ENCODE measurements around the gene KDM6B.
A peak's percentile ranks its signal among the peaks of the same experiment; 100 is the strongest.

Gene KDM6B

DNA sequence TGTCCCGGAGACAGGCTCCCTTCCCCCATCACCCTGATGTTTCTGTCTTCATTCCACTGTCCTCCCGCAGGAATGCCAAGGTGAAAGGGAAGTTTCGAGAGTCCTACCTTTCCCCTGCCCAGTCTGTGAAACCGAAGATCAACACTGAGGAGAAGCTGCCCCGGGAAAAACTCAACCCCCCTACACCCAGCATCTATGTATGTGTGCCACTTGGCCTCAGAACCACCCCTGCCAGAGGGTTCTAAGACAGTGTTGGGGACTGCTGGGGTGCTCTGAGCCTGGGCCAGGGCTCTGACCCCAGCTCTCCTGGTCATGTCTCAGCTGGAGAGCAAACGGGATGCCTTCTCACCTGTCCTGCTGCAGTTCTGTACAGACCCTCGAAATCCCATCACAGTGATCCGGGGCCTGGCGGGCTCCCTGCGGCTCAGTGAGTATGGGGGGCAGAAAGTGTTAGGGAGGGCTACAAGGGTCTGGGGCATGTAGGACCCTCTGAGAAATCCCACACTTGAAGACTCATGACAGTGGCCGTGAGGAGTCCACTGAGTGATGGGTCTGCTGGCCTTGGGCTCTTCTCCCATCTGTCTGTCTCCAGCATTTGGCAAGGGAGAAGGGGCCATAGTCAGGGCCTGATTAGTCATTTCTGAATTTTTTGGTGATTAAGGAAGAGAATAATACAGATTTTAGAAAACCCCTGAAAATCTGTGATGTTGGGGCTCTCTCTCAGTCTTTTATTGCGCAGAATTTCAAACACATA lies 15.9 kb downstream of the KDM6B start:
- DNase-seq, result no peak
- intact Hi-C loops (cut with DNase I), result loop anchor here (2.0 kb wide), 2 partner anchors 15 to 107 kb away; partner anchors contain the start of gene KDM6B

DNA sequence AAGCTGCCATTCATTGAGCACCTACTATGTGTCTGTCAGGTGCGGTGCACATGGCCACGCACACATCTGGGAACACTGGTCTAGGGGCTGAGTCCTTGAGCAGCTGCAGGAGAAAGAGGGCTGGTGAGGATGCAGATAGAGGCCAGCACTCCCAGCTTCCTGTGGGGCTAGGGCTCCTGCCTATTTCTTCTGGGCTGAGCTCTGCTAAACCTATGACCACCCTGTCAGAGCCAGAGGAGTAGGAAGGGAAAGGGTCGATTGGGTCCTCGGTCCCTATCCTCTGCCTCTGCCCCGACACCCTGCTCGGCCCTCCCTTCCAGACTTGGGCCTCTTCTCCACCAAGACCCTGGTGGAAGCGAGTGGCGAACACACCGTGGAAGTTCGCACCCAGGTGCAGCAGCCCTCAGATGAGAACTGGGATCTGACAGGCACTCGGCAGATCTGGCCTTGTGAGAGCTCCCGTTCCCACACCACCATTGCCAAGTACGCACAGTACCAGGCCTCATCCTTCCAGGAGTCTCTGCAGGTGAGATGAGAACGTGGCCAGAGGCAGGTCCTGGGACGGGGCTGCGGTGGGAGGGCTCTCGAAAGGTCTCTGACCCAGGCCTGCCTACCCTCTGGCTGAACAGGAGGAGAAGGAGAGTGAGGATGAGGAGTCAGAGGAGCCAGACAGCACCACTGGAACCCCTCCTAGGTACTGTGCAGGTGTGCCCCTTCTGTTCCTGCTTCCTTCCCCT lies 16.9 kb downstream of the KDM6B start:
- intact Hi-C loops (cut with DNase I), result loop anchor here (1.0 to 2.0 kb wide), 3 partner anchors 16 to 108 kb away; partner anchors contain the start of gene KDM6B
- DNase-seq, result peak in 2 of 10 donors; percentile 69 to 72

DNA sequence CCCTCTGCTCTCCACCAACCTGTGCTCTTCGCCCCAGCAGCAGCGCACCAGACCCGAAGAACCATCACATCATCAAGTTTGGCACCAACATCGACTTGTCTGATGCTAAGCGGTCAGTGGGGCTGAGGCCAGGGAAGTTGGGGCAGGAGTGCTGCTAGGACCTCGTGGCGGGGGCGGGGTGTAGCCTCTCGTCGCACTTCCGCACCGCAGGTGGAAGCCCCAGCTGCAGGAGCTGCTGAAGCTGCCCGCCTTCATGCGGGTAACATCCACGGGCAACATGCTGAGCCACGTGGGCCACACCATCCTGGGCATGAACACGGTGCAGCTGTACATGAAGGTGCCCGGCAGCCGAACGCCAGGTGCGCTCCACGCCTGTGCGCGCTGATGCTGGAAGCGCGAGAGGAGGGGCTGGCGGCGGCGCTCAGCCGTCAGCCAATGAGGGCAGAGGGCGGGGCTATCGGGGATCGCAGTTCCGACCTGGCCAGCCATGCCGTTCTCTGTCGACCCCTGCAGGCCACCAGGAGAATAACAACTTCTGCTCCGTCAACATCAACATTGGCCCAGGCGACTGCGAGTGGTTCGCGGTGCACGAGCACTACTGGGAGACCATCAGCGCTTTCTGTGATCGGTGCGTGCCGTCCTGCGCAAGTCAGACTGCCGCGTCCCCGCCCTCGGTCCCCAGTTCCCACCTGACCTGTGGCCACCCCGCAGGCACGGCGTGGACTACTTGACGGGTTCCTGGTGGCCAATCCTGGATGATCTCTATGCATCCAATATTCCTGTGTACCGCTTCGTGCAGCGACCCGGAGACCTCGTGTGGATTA lies 17.6 kb downstream of the KDM6B start:
- peak; percentile 84 to 99 (median 92) for DNase-seq
- intact Hi-C loops (cut with DNase I), result loop anchor here (1.0 to 2.0 kb wide), 3 partner anchors 17 to 109 kb away; partner anchors contain the start of gene KDM6B

DNA sequence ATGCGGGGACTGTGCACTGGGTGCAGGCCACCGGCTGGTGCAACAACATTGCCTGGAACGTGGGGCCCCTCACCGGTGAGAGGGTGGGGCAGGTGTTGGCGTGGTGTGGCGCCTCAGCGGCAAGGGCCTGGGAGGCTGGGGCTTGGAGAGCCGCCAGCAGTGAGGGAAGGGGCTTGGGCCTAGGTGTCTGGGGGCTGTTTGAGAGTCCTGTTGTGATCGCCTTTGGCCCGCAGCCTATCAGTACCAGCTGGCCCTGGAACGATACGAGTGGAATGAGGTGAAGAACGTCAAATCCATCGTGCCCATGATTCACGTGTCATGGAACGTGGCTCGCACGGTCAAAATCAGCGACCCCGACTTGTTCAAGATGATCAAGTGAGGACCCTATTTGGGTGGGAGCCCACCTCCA lies 18.2 kb downstream of the KDM6B start:
- intact Hi-C loops (cut with DNase I), result no loop called here
- no peak for DNase-seq

DNA sequence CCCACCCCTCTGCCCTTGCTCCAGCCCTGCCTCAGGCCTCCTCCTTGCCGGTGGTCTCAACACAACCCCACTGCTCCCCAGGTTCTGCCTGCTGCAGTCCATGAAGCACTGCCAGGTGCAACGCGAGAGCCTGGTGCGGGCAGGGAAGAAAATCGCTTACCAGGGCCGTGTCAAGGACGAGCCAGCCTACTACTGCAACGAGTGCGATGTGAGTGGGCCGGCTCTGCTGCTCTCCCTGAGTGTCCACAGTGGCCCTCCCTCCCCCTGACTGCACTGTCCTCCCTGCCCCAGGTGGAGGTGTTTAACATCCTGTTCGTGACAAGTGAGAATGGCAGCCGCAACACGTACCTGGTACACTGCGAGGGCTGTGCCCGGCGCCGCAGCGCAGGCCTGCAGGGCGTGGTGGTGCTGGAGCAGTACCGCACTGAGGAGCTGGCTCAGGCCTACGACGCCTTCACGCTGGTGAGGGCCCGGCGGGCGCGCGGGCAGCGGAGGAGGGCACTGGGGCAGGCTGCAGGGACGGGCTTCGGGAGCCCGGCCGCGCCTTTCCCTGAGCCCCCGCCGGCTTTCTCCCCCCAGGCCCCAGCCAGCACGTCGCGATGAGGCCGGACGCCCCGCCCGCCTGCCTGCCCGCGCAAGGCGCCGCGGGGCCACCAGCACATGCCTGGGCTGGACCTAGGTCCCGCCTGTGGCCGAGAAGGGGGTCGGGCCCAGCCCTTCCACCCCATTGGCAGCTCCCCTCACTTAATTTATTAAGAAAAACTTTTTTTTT lies 19.1 kb downstream of the KDM6B start:
- DNase-seq, result peak in 1 of 10 donors; percentile 77
- intact Hi-C loops (cut with DNase I), result no loop called here

DNA sequence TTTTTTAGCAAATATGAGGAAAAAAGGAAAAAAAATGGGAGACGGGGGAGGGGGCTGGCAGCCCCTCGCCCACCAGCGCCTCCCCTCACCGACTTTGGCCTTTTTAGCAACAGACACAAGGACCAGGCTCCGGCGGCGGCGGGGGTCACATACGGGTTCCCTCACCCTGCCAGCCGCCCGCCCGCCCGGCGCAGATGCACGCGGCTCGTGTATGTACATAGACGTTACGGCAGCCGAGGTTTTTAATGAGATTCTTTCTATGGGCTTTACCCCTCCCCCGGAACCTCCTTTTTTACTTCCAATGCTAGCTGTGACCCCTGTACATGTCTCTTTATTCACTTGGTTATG lies 19.6 kb downstream of the KDM6B start:
- DNase-seq, result peak in 2 of 10 donors; percentile 55 to 84
- intact Hi-C loops (cut with DNase I), result no loop called here

DNA sequence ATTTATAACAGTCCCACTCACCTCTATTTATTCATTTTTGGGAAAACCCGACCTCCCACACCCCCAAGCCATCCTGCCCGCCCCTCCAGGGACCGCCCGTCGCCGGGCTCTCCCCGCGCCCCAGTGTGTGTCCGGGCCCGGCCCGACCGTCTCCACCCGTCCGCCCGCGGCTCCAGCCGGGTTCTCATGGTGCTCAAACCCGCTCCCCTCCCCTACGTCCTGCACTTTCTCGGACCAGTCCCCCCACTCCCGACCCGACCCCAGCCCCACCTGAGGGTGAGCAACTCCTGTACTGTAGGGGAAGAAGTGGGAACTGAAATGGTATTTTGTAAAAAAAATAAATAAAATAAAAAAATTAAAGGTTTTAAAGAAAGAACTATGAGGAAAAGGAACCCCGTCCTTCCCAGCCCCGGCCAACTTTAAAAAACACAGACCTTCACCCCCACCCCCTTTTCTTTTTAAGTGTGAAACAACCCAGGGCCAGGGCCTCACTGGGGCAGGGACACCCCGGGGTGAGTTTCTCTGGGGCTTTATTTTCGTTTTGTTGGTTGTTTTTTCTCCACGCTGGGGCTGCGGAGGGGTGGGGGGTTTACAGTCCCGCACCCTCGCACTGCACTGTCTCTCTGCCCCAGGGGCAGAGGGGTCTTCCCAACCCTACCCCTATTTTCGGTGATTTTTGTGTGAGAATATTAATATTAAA lies 20.2 kb downstream of the KDM6B start:
- intact Hi-C loops (cut with DNase I), result no loop called here

DNA sequence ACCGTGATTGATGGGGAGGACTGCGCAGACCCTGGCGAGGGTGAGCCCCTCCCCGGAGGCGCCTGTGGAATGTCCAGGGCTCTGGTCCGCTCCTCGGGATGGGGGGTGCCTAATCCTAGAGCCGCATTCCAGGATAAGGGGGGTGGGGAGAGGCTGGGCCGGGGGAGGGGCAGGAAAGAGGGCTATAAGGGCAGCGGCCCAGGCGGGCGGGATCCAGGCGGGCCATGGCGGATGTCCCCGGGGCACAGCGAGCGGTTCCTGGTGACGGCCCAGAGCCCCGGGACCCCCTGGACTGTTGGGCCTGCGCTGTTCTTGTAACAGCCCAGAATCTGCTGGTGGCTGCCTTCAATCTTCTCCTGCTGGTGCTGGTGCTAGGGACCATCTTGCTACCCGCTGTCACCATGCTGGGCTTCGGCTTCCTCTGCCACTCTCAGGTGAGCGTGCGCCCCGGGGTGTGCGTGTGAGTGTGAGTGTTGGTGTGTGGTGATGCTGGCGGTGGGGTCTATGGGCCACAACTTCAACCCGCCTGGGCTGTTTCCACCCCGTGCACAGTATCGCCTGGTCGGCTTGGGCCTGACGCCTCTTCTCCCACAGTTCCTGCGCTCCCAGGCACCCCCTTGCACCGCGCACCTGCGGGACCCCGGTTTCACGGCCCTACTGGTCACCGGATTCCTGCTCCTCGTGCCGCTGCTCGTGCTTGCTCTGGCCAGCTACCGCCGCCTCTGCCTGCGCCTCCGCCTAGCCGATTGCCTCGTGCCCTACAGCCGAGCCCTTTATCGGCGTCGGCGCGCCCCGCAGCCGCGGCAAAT lies 21.0 kb downstream of the KDM6B start, which contains the start of gene TMEM88:
Gene TMEM88, plus strand, starts transcription at position 216 of the 809 bp plus-strand sequence. Its CDS starts 9 bp downstream, at position 225.
- DNase-seq, result peak in 2 of 10 donors; percentile 79 to 83
- intact Hi-C loops (cut with DNase I), result no loop called here

More for the DNA sequence above, 20.2 kb downstream of the KDM6B start:
- peak in 2 of 10 donors; percentile 67 to 76 for DNase-seq

DNA sequence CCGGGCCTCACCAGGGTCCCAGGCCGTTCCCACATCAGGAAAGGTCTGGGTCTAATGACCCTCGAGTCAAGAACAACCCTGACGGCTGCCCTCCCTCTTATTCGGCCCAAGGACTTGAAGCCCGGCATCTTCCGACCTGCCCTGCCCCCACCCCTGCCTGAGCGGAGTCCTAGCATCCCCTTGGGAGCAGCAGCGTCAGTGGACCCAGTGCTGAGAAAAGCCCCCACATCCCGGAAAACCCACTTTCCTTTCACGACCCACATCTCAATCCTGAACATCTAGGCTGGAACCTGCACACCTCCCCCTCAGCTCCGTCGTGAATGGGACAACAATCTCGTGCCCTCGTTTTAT lies 21.6 kb downstream of the KDM6B start:
- intact Hi-C loops (cut with DNase I), result no loop called here
- peak in 1 of 10 donors; percentile 84 for DNase-seq

DNA sequence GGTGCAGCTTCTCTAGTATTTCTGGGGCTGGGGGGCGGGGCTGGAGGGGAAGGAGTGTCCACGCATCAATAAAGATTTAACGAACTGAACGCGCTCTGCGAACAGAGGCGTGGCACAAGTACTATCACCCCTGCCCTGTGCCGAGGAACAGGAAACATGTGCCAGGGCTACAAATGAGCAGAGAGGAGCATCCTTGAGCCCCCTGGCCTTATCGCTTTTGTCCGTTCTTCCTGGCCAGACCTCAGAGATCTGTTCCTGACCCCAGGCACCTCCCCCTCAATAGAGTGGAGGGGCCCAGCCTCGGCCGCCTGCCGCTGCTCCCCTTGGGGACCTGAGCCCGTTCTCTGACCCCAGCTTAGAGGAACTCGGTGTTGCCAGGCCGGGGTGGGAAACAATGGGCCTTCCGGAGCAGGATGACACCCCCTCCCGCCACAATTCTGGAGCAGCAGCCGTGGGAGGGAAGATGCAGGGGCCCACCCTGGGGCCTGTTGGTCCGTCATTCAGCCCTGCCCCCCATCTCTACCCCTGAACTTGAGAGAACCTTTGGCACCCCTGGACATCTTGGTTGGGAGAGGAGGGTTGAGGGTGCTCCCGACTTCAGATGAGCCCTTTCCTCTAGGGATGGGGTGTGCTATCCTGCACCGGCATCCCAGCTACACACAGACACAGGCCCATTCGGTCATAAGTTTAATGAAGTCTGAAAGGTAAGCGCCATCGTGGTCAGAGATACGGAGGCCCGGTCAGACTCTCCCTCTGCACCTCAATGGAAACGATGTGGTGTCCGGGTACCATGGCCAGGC lies 22.2 kb downstream of the KDM6B start:
- DNase-seq, result peak in 2 of 10 donors; percentile 62 to 68
- intact Hi-C loops (cut with DNase I), result no loop called here

DNA sequence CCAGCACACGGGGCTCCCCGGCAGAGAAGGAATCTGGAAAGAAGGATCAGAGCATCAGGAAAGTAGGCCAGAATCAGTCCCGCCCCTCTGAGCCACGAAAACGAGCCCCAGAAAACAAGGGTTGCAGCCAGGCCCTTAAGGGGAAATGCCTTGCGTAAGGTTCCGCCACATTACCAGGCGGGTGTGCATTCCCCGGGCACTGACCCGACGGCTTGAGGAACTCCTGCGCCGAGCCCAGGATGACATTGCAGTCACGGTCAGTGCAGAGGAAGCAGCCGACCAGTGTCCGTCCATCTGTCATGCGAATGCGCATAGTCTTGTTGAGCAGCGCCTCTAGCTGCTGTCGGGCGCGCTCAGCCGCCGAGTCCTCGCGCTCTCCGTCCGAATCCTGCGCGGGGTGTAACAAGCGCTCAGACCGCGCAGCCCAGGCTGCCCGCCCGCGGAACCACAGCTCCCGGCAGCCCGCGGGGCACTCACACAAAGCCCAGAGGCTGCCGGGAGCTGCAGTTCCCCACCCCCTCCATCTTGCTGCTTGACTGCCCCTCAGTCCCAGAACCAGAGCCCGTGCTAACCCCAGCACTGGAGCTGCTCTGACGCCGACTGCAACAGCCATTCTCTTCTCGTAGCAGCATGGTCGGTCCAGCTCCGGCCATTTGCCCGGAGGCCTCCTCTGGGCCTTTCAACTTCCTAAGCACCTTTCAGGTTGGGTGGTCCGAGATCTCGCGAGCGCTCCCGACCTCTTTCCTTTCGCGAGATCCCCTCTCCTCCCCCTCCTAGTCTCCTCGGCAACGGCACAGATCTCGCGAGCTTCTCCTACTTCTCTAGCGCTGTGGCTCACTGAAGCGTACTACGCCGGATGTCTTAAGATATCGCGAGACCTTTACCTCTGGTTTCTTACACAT lies 23.0 kb downstream of the KDM6B start, which contains the start of gene NAA38:
Gene NAA38, minus strand, starts transcription at position 749 of the 902 bp plus-strand sequence. Its CDS starts 96 bp downstream, at position 653.
- DNase-seq, result peak; percentile 90 to 99 (median 93)
- intact Hi-C loops (cut with DNase I), result loop anchor here (1.0 kb wide), 1 partner anchor 58 kb away; no protein-coding TSS in a partner anchor

DNA sequence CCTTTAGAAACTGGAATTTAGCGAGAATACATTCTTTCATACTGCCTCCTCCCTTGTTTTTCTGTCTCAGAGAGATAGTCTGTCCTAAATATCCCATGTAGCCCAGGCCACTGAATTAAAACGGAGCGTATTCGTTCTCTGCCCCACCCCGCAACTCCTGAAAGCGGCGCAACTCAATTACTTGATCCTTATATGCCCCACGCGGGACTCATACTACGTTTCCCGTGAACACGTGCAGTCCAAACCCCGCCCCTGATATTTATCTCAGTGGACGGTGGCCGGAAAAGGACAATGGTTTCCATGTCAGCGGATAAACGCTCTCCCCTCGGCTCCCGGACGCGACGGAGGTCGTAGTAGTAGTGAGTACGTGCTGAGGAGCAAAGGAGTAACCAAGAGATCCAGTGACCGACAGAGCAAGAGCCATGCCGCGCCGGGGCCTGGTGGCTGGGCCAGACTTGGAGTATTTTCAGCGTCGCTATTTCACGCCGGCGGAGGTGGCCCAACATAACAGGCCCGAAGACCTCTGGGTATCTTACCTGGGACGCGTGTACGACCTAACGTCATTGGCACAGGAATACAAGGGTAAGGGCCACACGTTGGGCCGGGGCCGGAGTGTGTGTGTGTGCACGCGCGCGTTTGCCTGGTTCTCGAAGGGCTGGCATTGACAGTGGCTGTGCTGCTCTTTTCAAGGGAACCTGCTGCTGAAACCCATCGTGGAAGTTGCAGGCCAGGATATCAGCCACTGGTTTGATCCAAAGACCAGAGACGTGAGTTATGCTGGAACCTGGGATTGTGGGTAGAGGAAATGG lies 23.9 kb downstream of the KDM6B start, which contains the start of gene CYB5D1:
Gene CYB5D1, plus strand, starts transcription at position 291 of the 809 bp plus-strand sequence. Its CDS starts 132 bp downstream, at position 423.
- intact Hi-C loops (cut with DNase I), result loop anchor here (1.0 kb wide), 2 partner anchors 57 to 183 kb away; no protein-coding TSS in a partner anchor
- peak; percentile 84 to 98 (median 92) for DNase-seq

DNA sequence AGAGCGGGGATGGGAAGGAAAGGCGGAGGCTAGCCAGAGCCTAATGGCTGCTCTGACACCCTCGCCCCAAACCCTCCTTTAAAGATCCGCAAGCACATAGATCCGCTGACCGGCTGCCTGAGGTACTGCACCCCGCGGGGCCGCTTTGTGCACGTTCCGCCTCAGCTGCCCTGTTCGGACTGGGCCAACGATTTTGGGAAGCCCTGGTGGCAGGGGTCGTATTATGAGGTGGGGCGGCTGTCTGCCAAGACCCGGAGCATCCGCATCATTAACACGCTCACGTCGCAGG lies 24.4 kb downstream of the KDM6B start:
- intact Hi-C loops (cut with DNase I), result loop anchor here (1.0 kb wide), 1 partner anchor 183 kb away; no protein-coding TSS in a partner anchor
- DNase-seq, result peak in 4 of 10 donors; percentile 32 to 90 (median 85)

DNA sequence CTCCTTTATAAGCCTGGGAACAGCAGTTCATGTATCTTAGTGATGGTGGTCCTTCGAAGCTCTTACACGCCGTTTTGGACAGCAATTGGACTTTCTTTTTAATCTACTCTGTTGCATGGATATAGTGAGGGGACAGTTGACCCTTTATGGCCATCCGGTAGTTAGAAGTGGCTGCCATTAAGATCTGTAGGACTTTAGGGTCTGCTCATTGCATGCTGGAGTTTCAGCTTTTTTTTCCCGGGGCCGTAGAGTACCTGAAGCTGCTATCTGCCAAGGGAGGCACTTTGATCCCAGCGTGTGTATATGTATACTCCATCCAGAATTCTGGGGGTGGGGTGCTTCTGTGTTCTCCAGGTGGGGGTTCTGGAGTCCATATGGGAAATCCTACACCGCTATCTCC lies 25.0 kb downstream of the KDM6B start:
- no peak for DNase-seq
- intact Hi-C loops (cut with DNase I), result no loop called here
